Liver (tissue), 9 donors: ENCODE results near the gene DGKB. TPM values are rescaled to one million over a fixed set of nuclear protein-coding genes. Genes with fewer than 3 reads are reported as not detected.

ENCODE experiments used
- DNase-seq: peaks from one replicate; pipeline ENCODE4 v3.0.0-alpha.2; 2017; ENCODE audit warnings: low spot score
- H3K27ac ChIP-seq, 2 donors: one replicate each; pipeline ENCODE4 v1.7.0; 2013; ENCODE audit warnings: inconsistent platforms in 2 of 2, low read length in 2 of 2, control low read depth in 1 of 2, low read depth in 1 of 2, mild to moderate bottlenecking in 1 of 2
- H3K27me3 ChIP-seq, 4 donors: one replicate each; pipeline versions ENCODE4 v1.6.1 to v1.7.0; 2013; ENCODE audit warnings: low read length in 3 of 4, inconsistent platforms in 1 of 4, mild to moderate bottlenecking in 1 of 4, moderate library complexity in 1 of 4; ENCODE audit not compliant: control insufficient read depth in 4 of 4, insufficient read depth in 4 of 4
- H3K36me3 ChIP-seq, 4 donors: one replicate each; pipeline versions ENCODE4 v1.6.1 to v1.7.0; 2013; ENCODE audit warnings: low read length in 3 of 4, mild to moderate bottlenecking in 3 of 4, low read depth in 1 of 4, moderate library complexity in 1 of 4; ENCODE audit not compliant: control insufficient read depth in 4 of 4, insufficient read depth in 3 of 4
- H3K4me1 ChIP-seq, 4 donors: one replicate each; pipeline versions ENCODE4 v1.6.1 to v1.7.0; 2013; ENCODE audit warnings: low read length in 3 of 4, mild to moderate bottlenecking in 3 of 4, moderate library complexity in 1 of 4; ENCODE audit not compliant: control insufficient read depth in 4 of 4, insufficient read depth in 4 of 4
- H3K4me3 ChIP-seq, 3 donors: one replicate each; pipeline versions ENCODE4 v1.6.1 to v1.7.0; 2013; ENCODE audit warnings: low read length in 3 of 3, control low read depth in 1 of 3, low read depth in 1 of 3, mild to moderate bottlenecking in 1 of 3
- H3K9ac ChIP-seq, 2 donors: one replicate each; pipeline ENCODE4 v1.7.0; 2013; ENCODE audit warnings: low read length in 2 of 2, mild to moderate bottlenecking in 2 of 2, moderate library complexity in 2 of 2, control low read depth in 1 of 2, low read depth in 1 of 2
- H3K9me3 ChIP-seq, 4 donors: one replicate each; pipeline versions ENCODE4 v1.6.1 to v1.7.0; 2013; ENCODE audit warnings: low read length in 3 of 4; ENCODE audit not compliant: control insufficient read depth in 4 of 4
- ATF3 ChIP-seq: IDR thresholded peaks from 2 replicates; pipeline ENCODE4 v1.6.1; 2016; ENCODE audit warnings: antibody characterized with exemption
- EGR1 ChIP-seq, 2 donors: IDR thresholded peaks; 2 replicates each; pipeline ENCODE4 v1.6.1; 2016 to 2018; ENCODE audit warnings: antibody characterized with exemption in 2 of 2, low read depth in 2 of 2
- FOXA1 ChIP-seq: IDR thresholded peaks from 2 replicates; pipeline ENCODE4 v1.6.1; 2016; ENCODE audit warnings: antibody characterized with exemption
- GABPA ChIP-seq, 2 donors: IDR thresholded peaks in 1 of 2; conservative IDR thresholded peaks in 1 of 2; 2 replicates each; pipeline ENCODE4 v1.6.1; 2016; ENCODE audit warnings: antibody characterized with exemption in 2 of 2, mild to moderate bottlenecking in 1 of 2, moderate library complexity in 1 of 2
- HNF4A ChIP-seq, 2 donors: conservative IDR thresholded peaks; 2 replicates each; pipeline ENCODE4 v1.6.1; 2016; ENCODE audit warnings: antibody characterized with exemption in 2 of 2, mild to moderate bottlenecking in 2 of 2
- HNF4G ChIP-seq: IDR thresholded peaks from 2 replicates; pipeline ENCODE4 v1.6.1; 2016; ENCODE audit warnings: antibody characterized with exemption
- JUND ChIP-seq, 2 donors: IDR thresholded peaks; 2 replicates each; pipeline ENCODE4 v1.6.1; 2016; ENCODE audit warnings: antibody characterized with exemption in 2 of 2
- NR2F2 ChIP-seq: IDR thresholded peaks from 2 replicates; pipeline ENCODE4 v1.6.1; 2016; ENCODE audit warnings: antibody characterized with exemption
- RAD21 ChIP-seq, 2 donors: IDR thresholded peaks; 2 replicates each; pipeline ENCODE4 v1.6.1; 2016; ENCODE audit warnings: antibody characterized with exemption in 2 of 2, mild to moderate bottlenecking in 2 of 2
- RXRA ChIP-seq, 2 donors: IDR thresholded peaks; 2 replicates each; pipeline ENCODE4 v1.6.1; 2017 to 2018; ENCODE audit warnings: antibody characterized with exemption in 2 of 2, mild to moderate bottlenecking in 1 of 2
- SP1 ChIP-seq: IDR thresholded peaks from 2 replicates; pipeline ENCODE4 v1.6.1; 2018; ENCODE audit warnings: antibody characterized with exemption, mild to moderate bottlenecking
- YY1 ChIP-seq: IDR thresholded peaks from 2 replicates; pipeline ENCODE4 v1.6.1; 2016; ENCODE audit warnings: antibody characterized with exemption, mild to moderate bottlenecking
- WGBS: extraction: QIAGEN DNeasy Blood & Tissue Kit; methylation state at CpG from one replicate; pipeline ENCODE4 v1.1.7; 2013; 5-methylcytosine and 5-hydroxymethylcytosine counted together
- polyA plus RNA-seq, 2 donors: library from polyadenylated mRNA; stranded (reverse) in 1 of 2; unstranded in 1 of 2; fragments of 200-250 nt in 1 of 2; fragments of >200 nt in 1 of 2; fragmentation: Nextera tagmentation in 1 of 2; extraction: Ambion mirVana in 1 of 2; gene quantifications; one replicate each; pipeline versions ENCODE4 v1.2.1 to v1.2.3, GENCODE V29; 2013 to 2015
- total RNA-seq, 2 donors: library from RNA; depleted of rRNA; stranded (reverse); fragments of >200 nt; gene quantifications; one replicate each; pipeline ENCODE4 v1.2.3, GENCODE V29; 2014
- TF ChIP-seq, protein P1 (sequence below): IDR thresholded peaks from 2 replicates; pipeline ENCODE4 v1.6.1; 2016; ENCODE audit warnings: antibody characterized with exemption
- TF ChIP-seq, protein P2 (sequence below): IDR thresholded peaks from 2 replicates; pipeline ENCODE4 v1.6.1; 2016; ENCODE audit warnings: antibody characterized with exemption
- TF ChIP-seq, protein P3 (sequence below): fragments of 150-350 bp; IDR thresholded peaks from 2 replicates; pipeline ENCODE4 v1.5.1; 2017; ENCODE audit warnings: improper control_type of control experiment, low read depth, low read length; ENCODE audit not compliant: missing input control
- TF ChIP-seq, protein P4 (sequence below): IDR thresholded peaks from 2 replicates; pipeline ENCODE4 v1.6.1; 2016; ENCODE audit warnings: antibody characterized with exemption, mild to moderate bottlenecking
- donor health status: healthy.
- donor health status: healthy.
- donor health status: healthy.
- donor health status: healthy.
- donor health status: healthy.

DGKB gene
- total and polyA plus RNA-seq, 4 donors: 0.09 to 0.42 TPM; not detected in 2

GRCh38 chr7:14836006-14836405 lies 66.5 kb downstream of the DGKB start:
- H3K9me3 ChIP-seq: no peaks in the 10 kb centered on the region
- no peaks in the 10 kb centered on the region for H3K4me1 ChIP-seq
- no peak for TF ChIP-seq FOXA1
- TF ChIP-seq YY1: no peak
- TF ChIP-seq SP1: no peak
- TF ChIP-seq JUND (IDR thresholded peaks at IDR 0.05): no peak
- no peak for TF ChIP-seq GABPA (IDR thresholded peaks at IDR 0.05 in 1 of 2, conservative IDR thresholded peaks at IDR 0.05 in 1 of 2)
- TF ChIP-seq, protein P1, sequence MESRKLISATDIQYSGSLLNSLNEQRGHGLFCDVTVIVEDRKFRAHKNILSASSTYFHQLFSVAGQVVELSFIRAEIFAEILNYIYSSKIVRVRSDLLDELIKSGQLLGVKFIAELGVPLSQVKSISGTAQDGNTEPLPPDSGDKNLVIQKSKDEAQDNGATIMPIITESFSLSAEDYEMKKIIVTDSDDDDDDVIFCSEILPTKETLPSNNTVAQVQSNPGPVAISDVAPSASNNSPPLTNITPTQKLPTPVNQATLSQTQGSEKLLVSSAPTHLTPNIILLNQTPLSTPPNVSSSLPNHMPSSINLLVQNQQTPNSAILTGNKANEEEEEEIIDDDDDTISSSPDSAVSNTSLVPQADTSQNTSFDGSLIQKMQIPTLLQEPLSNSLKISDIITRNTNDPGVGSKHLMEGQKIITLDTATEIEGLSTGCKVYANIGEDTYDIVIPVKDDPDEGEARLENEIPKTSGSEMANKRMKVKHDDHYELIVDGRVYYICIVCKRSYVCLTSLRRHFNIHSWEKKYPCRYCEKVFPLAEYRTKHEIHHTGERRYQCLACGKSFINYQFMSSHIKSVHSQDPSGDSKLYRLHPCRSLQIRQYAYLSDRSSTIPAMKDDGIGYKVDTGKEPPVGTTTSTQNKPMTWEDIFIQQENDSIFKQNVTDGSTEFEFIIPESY: no peak
- no peak for TF ChIP-seq HNF4A (conservative IDR thresholded peaks at IDR 0.05)
- no peak for TF ChIP-seq EGR1 (IDR thresholded peaks at IDR 0.05; ENCODE audit: low read depth in 2 of 2)
- TF ChIP-seq, protein P2, sequence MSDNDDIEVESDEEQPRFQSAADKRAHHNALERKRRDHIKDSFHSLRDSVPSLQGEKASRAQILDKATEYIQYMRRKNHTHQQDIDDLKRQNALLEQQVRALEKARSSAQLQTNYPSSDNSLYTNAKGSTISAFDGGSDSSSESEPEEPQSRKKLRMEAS: no peak
- H3K27me3 ChIP-seq: no peaks in the 10 kb centered on the region
- H3K27ac ChIP-seq: no peak overlapping the region
- H3K9ac ChIP-seq: no peak overlapping the region
- no peak for DNase-seq
- 81% methylated on average over 4 of the region's 4 CpGs for WGBS
- no peaks in the 10 kb centered on the region for H3K36me3 ChIP-seq
- H3K4me3 ChIP-seq: no peak overlapping the region

DNA sequence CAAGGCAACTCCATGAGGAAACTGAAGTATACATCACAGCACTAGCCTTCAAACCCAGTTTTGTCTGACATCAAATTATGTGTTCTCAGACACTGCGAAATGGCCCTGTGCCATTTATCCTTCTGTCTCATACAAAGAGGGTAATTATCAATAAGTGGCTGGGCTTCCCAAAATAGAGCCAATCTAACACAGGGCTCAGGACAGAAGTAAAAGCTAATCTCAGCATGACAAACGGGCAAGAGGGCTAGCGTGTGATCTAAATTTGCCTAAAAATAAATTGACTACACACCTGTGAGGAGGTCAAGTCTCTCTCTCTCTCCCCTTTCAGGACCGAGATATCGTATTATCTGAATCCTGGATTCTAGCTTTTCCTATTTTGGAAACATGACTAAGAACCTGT lies 67.2 kb downstream of the DGKB start:
- 81% methylated on average over 5 of the region's 5 CpGs for WGBS
- H3K27ac ChIP-seq: no peak overlapping the region
- DNase-seq: no peak
- no peaks in the 10 kb centered on the region for H3K27me3 ChIP-seq
- H3K4me1 ChIP-seq: no peaks in the 10 kb centered on the region
- H3K9me3 ChIP-seq: no peaks in the 10 kb centered on the region
- no peak overlapping the region for H3K9ac ChIP-seq
- H3K4me3 ChIP-seq: no peak overlapping the region
- TF ChIP-seq, protein P3, sequence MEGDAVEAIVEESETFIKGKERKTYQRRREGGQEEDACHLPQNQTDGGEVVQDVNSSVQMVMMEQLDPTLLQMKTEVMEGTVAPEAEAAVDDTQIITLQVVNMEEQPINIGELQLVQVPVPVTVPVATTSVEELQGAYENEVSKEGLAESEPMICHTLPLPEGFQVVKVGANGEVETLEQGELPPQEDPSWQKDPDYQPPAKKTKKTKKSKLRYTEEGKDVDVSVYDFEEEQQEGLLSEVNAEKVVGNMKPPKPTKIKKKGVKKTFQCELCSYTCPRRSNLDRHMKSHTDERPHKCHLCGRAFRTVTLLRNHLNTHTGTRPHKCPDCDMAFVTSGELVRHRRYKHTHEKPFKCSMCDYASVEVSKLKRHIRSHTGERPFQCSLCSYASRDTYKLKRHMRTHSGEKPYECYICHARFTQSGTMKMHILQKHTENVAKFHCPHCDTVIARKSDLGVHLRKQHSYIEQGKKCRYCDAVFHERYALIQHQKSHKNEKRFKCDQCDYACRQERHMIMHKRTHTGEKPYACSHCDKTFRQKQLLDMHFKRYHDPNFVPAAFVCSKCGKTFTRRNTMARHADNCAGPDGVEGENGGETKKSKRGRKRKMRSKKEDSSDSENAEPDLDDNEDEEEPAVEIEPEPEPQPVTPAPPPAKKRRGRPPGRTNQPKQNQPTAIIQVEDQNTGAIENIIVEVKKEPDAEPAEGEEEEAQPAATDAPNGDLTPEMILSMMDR: no peak
- TF ChIP-seq FOXA1 (no peak), ATF3 (no peak), NR2F2 (no peak), JUND (IDR thresholded peaks at IDR 0.05) (no peak), SP1 (no peak), RAD21 (IDR thresholded peaks at IDR 0.05) (no peak), RXRA (IDR thresholded peaks at IDR 0.05) (no peak), HNF4G (no peak), HNF4A (conservative IDR thresholded peaks at IDR 0.05) (no peak), GABPA (IDR thresholded peaks at IDR 0.05 in 1 of 2, conservative IDR thresholded peaks at IDR 0.05 in 1 of 2) (no peak)
- TF ChIP-seq, protein P4, sequence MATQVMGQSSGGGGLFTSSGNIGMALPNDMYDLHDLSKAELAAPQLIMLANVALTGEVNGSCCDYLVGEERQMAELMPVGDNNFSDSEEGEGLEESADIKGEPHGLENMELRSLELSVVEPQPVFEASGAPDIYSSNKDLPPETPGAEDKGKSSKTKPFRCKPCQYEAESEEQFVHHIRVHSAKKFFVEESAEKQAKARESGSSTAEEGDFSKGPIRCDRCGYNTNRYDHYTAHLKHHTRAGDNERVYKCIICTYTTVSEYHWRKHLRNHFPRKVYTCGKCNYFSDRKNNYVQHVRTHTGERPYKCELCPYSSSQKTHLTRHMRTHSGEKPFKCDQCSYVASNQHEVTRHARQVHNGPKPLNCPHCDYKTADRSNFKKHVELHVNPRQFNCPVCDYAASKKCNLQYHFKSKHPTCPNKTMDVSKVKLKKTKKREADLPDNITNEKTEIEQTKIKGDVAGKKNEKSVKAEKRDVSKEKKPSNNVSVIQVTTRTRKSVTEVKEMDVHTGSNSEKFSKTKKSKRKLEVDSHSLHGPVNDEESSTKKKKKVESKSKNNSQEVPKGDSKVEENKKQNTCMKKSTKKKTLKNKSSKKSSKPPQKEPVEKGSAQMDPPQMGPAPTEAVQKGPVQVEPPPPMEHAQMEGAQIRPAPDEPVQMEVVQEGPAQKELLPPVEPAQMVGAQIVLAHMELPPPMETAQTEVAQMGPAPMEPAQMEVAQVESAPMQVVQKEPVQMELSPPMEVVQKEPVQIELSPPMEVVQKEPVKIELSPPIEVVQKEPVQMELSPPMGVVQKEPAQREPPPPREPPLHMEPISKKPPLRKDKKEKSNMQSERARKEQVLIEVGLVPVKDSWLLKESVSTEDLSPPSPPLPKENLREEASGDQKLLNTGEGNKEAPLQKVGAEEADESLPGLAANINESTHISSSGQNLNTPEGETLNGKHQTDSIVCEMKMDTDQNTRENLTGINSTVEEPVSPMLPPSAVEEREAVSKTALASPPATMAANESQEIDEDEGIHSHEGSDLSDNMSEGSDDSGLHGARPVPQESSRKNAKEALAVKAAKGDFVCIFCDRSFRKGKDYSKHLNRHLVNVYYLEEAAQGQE: no peak
- TF ChIP-seq, protein P2: no peak
- TF ChIP-seq, protein P1: no peak
- H3K36me3 ChIP-seq: no peaks in the 10 kb centered on the region
